Right lobe of liver (tissue), 6 donors: ENCODE data around the gene CAP2. TPM values are rescaled to one million over a fixed set of nuclear protein-coding genes. Genes with fewer than 3 reads are reported as not detected.

ENCODE experiments used
- ATAC-seq, 4 donors: fragments of 200-7000 bp; cut with Tn5 transposase; one replicate each; pipeline ENCODE4 v1.9.1; 2020; ENCODE audit warnings: mild to moderate bottlenecking in 4 of 4, moderate library complexity in 4 of 4
- DNase-seq, 3 donors: peaks; one replicate each; pipeline ENCODE4 v3.0.0-alpha.2; 2020
- H3K27ac ChIP-seq, 3 donors: fragments of 200-600 bp; one replicate each; pipeline ENCODE4 v1.8.0; 2022
- H3K27me3 ChIP-seq, 2 donors: fragments of 200-600 bp; one replicate each; pipeline ENCODE4 v1.8.0; 2022
- H3K36me3 ChIP-seq, 4 donors: fragments of 200-600 bp; sonication (generic) in 1 of 4; one replicate each; pipeline versions ENCODE4 v1.5.1 to v1.8.0; 2017 to 2022; ENCODE audit warnings: control low read depth in 1 of 4
- H3K4me1 ChIP-seq, 4 donors: fragments of 200-600 bp; sonication (generic) in 1 of 4; one replicate each; pipeline versions ENCODE4 v1.5.1 to v1.8.0; 2017 to 2022; ENCODE audit warnings: control low read depth in 1 of 4
- H3K4me3 ChIP-seq, 3 donors: fragments of 200-600 bp; one replicate each; pipeline ENCODE4 v1.8.0; 2022
- H3K9me3 ChIP-seq, 4 donors: fragments of 200-600 bp; sonication (generic) in 1 of 4; one replicate each; pipeline versions ENCODE4 v1.5.1 to v1.8.0; 2017 to 2022; ENCODE audit warnings: control low read depth in 1 of 4
- POLR2A ChIP-seq: fragments of 450-650 bp; IDR thresholded peaks from one replicate; pipeline ENCODE4 v1.6.1; 2017; ENCODE audit warnings: antibody characterized with exemption, mild to moderate bottlenecking
- WGBS: methylation state at CpG from one replicate; pipeline ENCODE4 v1.1.6; 2018; ENCODE audit warnings: low coverage, low lambda C conversion rate; ENCODE audit not compliant: insufficient coverage; ENCODE audit errors: missing lambda C conversion rate; 5-methylcytosine and 5-hydroxymethylcytosine counted together
- intact Hi-C, 2 donors: fragments of 100-400 bp; cut with DNase I; formaldehyde crosslinking; loops; one replicate each; pipeline versions ENCODE4 v1.11.2 to v1.14.1; 2022
- total RNA-seq, 6 experiments: library from RNA; depleted of rRNA in 2 of 6; stranded (reverse); fragments of >200 nt in 2 of 6; fragmentation: NEBNext Ultra II Directional in 3 of 6; extraction: Animal tissue kit (Norgen Biotek cat#: 25700) in 3 of 6; gene quantifications; one replicate each; pipeline versions ENCODE4 v1.1.0 to v1.2.4, GENCODE V29; 2016 to 2023
- TF ChIP-seq, protein P1 (sequence below), 4 donors: fragments of 200-600 bp in 3 of 4; fragments of 450-650 bp in 1 of 4; IDR thresholded peaks; one replicate each; pipeline versions ENCODE4 v1.5.1 to v1.8.0; 2016 to 2022; ENCODE audit warnings: antibody characterized with exemption in 4 of 4, mild to moderate bottlenecking in 2 of 4
- donor health status: DM: no; HTN: yes; CAD: no.
- donor health status: DM: no; HTN: no; CAD: no.
- donor health status: DM: no; HTN: no; CAD: no.
- donor health status: DM: no; HTN: yes; CAD: no.
- donor health status: DM: no; HTN: yes; CAD: no.

Gene CAP2
- total RNA-seq, 6 experiments from 2014 or later, result 2.1 to 7.4 (median 6.1) TPM

DNA sequence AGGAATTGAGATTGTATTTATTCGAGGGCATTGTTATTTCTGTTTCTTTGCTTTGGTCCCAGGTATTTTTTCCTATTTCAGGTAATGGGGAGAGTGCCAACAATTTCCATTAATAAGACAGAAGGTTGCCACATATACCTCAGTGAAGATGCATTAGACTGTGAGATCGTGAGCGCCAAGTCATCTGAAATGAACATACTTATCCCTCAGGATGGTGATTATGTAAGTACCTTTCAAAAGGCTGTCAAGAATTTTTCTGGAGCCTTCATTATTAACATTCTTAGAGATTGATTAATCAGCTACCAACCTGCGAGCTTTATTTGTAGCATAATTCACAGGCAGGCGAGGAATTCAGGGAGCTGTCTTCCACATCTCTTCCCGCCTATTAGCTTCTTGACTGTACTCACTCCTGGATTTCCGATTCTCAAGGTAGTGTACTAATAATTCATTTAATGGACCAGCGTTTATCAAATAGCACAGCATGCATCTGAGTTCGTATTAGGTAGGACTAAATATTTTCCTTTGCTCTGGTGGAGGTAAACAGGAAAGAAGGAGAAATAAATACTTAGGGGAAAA lies 158.1 kb downstream of the CAP2 start:
- ATAC-seq, result no peak
- Histone ChIP-seq H3K4me3 (no peak overlapping the region), H3K4me1 (no peaks in the 10 kb centered on the region), H3K27ac (no peak overlapping the region), H3K27me3 (no peaks in the 10 kb centered on the region), H3K36me3 (peaks cover 0 to under 1% (median 0%) of the 10 kb centered on the region in 4 donors), H3K9me3 (no peaks in the 10 kb centered on the region)
- intact Hi-C loops, result no loop called here
- DNase-seq, result no peak
- TF ChIP-seq POLR2A, result no peak
- TF ChIP-seq, protein P1, sequence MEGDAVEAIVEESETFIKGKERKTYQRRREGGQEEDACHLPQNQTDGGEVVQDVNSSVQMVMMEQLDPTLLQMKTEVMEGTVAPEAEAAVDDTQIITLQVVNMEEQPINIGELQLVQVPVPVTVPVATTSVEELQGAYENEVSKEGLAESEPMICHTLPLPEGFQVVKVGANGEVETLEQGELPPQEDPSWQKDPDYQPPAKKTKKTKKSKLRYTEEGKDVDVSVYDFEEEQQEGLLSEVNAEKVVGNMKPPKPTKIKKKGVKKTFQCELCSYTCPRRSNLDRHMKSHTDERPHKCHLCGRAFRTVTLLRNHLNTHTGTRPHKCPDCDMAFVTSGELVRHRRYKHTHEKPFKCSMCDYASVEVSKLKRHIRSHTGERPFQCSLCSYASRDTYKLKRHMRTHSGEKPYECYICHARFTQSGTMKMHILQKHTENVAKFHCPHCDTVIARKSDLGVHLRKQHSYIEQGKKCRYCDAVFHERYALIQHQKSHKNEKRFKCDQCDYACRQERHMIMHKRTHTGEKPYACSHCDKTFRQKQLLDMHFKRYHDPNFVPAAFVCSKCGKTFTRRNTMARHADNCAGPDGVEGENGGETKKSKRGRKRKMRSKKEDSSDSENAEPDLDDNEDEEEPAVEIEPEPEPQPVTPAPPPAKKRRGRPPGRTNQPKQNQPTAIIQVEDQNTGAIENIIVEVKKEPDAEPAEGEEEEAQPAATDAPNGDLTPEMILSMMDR (IDR thresholded peaks at IDR 0.05), result no peak
- 83% methylated on average over 9 of the region's 9 CpGs for WGBS

DNA sequence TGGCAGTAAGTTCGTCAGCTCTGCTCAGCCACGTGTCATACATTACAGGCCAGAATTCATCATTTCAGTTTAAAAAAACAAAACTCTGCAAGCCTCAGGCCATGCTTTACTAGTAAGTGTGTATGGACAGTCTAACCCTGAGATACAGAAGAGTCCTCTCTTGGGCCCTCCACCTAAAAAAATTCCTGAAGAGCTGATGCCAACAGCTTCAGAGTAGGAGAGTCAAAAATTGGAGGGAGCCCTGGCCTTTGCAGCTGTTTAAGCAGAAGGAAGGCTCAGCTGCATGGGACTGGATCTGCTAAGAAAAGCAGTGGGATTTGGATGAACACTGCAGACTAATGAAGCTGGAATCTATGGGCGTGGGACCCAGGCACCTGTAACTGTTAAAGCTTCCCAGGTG lies 159.5 kb downstream of the CAP2 start:
- DNase-seq, result no peak
- Histone ChIP-seq H3K9me3 (no peaks in the 10 kb centered on the region), H3K36me3 (peaks cover 0 to 3% (median 0%) of the 10 kb centered on the region in 4 donors), H3K4me1 (no peaks in the 10 kb centered on the region), H3K4me3 (no peak overlapping the region), H3K27ac (no peak overlapping the region), H3K27me3 (no peaks in the 10 kb centered on the region)
- TF ChIP-seq, protein P1 (IDR thresholded peaks at IDR 0.05), result no peak
- no peak for TF ChIP-seq POLR2A
- ATAC-seq, result no peak
- intact Hi-C loops, result no loop called here
- WGBS, result 83% methylated on average over 2 of the region's 3 CpGs

DNA sequence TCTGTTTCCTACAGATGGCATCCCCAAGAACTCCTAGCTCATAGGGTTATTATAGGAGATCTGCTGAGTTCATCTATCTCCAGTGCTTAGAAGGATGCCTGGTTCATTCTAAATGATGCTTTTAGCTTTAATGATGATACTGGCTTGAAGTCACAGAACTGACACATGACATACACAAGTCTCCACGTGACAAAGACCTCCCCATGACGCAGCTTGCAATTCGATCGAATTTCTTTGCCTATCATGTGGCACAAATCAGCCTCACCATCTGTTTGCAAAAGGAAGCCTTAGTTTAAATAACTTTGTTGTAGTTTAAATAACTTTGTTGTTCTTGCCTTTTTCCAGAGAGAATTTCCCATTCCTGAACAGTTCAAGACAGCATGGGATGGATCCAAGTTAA lies 162.6 kb downstream of the CAP2 start:
- no peak for TF ChIP-seq POLR2A
- TF ChIP-seq, protein P1 (IDR thresholded peaks at IDR 0.05), result no peak
- no peak overlapping the region for H3K27ac ChIP-seq
- WGBS, result 88% methylated on average over 4 of the region's 4 CpGs
- ATAC-seq (no peak), DNase-seq (no peak)
- intact Hi-C loops, result no loop called here
- no peaks in the 10 kb centered on the region for H3K9me3 ChIP-seq
- no peak overlapping the region for H3K4me3 ChIP-seq
- H3K27me3 ChIP-seq, result no peaks in the 10 kb centered on the region
- no peaks in the 10 kb centered on the region for H3K4me1 ChIP-seq
- peaks cover 0 to 3% (median 0%) of the 10 kb centered on the region in 4 donors for H3K36me3 ChIP-seq

DNA sequence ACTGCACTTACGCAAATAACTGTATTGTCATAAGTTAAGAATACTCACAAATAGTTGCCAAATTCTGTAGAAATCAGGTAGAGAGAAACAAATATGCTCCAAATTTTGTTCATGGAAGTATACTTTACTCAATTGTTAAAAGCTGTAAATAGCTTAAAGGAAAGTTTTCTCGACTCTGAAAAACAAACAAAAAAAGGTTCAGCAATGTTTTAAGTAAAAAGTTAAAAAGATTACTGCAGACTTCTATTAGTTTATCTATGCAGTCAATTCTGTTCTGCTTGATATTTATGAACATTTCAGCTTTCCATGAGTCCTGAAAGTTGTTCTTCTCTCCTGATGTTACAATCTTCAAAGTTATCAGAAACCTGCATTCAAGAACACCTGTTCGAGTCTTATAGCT lies 169.2 kb downstream of the CAP2 start:
- no peaks in the 10 kb centered on the region for H3K27me3 ChIP-seq
- no peaks in the 10 kb centered on the region for H3K4me1 ChIP-seq
- DNase-seq (no peak), ATAC-seq (no peak)
- no peaks in the 10 kb centered on the region for H3K36me3 ChIP-seq
- H3K27ac ChIP-seq, result no peak overlapping the region
- no peaks in the 10 kb centered on the region for H3K9me3 ChIP-seq
- H3K4me3 ChIP-seq, result no peak overlapping the region
- TF ChIP-seq POLR2A, result no peak
- TF ChIP-seq, protein P1 (IDR thresholded peaks at IDR 0.05), result no peak
- intact Hi-C loops, result no loop called here
- WGBS, result 73% methylated on average over 3 of the region's 3 CpGs

DNA sequence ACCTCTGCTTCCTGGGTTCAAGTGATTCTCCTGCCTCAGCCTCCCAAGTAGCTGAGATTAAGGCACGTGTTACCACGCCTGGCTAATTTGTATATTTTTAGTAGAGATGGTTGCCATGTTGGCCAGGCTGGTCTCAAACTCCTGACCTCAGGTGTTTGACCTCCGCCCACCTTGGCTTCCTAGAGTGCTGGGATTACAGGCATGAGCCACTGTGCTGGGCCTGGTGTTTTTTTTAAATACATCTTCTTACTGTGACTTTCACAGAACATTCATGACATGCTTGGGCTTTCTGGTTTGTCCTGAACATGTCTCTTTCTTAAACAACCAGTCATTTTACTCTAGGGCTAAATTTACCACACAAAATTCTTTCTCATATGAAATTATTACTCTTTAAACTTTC lies 172.0 kb downstream of the CAP2 start:
- ATAC-seq (no peak), DNase-seq (no peak)

More for the DNA sequence above, 172.0 kb downstream of the CAP2 start:
- Histone ChIP-seq H3K27ac (no peak overlapping the region), H3K36me3 (no peaks in the 10 kb centered on the region), H3K4me1 (peaks cover 0 to 6% (median 2%) of the 10 kb centered on the region in 4 donors), H3K4me3 (no peak overlapping the region), H3K9me3 (no peaks in the 10 kb centered on the region), H3K27me3 (no peaks in the 10 kb centered on the region)
- intact Hi-C loops, result no loop called here
- no peak for TF ChIP-seq POLR2A
- TF ChIP-seq, protein P1 (IDR thresholded peaks at IDR 0.05), result no peak
- WGBS, result 80% methylated on average over 1 of the region's 3 CpGs
